GM12873 (cell line): ENCODE data around the gene GP1BB.
A peak's percentile ranks its signal among the peaks of the same experiment; 100 is the strongest.

Experiments used
- CTCF ChIP-seq: IDR thresholded peaks from 2 replicates; pipeline ENCODE4 v1.5.1; 2012; ENCODE audit warnings: low read depth, mild to moderate bottlenecking, moderate library complexity, low read length, control low read depth; ENCODE audit not compliant: insufficient read depth; ENCODE audit errors: missing control alignments

GP1BB gene

GRCh38 chr22:19770349-19771220, 47.2 kb downstream of the GP1BB start:
- TF ChIP-seq CTCF = no peak

- no peak for TF ChIP-seq CTCF
These were observed 49.0 kb downstream of the GP1BB start for GRCh38 chr22:19772422-19772672.

GRCh38 chr22:19772673-19773469, 49.5 kb downstream of the GP1BB start:
- peak; percentile 26 for TF ChIP-seq CTCF

GRCh38 chr22:19773470-19774040, 50.2 kb downstream of the GP1BB start:
- TF ChIP-seq CTCF = no peak
